Adrenal gland (tissue), 5 donors: ENCODE data around the gene TRABD.

Experiments
- POLR2A ChIP-seq, 2 donors: fragments of 450-650 bp; IDR thresholded peaks; one replicate each; pipeline ENCODE4 v1.6.1; 2017; ENCODE audit warnings: antibody characterized with exemption in 2 of 2, mild to moderate bottlenecking in 2 of 2, moderate library complexity in 1 of 2
- TF ChIP-seq, protein P1 (sequence below), 6 experiments: fragments of 450-650 bp in 4 of 6; fragments of 200-600 bp in 2 of 6; sonication (generic) in 1 of 6; IDR thresholded peaks; 1 replicate in 5 of 6; 2 replicates in 1 of 6; pipeline versions ENCODE4 v1.5.1 to v1.8.0; 2016 to 2021; ENCODE audit warnings: antibody characterized with exemption in 6 of 6, mild to moderate bottlenecking in 2 of 6, moderate library complexity in 1 of 6
- donor health status: DM: no; HTN: no; CAD: no.

DNA sequence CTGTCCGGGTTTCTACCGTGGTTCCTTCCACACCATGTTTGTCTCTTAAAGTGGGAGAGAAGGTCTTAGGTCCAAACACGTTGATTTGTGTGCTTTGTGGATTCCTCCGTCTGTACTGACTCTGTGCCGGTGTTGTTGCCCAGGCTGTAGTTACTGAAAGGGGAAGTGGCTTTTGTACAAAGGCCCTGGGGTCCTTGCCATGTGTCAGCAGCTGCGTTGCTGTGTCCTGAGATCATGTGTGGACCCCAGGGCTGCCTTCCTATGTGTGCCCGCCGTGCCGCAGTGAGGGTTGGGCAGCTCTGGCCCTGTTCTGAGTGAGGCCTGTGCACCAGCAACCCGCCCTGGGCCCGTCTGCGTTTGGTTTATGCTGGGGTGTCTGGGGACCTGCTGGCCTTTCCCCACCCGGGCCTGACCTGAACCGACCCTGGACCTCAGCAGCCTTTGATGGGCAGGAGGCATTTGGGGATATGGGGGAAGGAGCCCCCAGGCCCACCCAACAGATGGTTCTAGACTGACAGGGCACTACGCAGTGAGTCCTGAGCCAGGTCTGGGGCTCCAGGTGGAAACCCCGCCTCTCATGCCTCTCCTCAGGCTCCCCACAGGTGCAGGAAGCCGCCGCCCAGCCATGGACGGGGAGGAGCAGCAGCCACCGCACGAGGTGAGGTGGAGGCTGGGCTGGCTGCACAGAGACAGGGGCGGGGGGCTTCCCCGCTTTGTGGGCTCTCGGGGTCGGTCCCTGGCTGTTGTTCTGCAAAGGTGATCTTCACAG, 6.9 kb downstream of the TRABD start:
- TF ChIP-seq, protein P1, sequence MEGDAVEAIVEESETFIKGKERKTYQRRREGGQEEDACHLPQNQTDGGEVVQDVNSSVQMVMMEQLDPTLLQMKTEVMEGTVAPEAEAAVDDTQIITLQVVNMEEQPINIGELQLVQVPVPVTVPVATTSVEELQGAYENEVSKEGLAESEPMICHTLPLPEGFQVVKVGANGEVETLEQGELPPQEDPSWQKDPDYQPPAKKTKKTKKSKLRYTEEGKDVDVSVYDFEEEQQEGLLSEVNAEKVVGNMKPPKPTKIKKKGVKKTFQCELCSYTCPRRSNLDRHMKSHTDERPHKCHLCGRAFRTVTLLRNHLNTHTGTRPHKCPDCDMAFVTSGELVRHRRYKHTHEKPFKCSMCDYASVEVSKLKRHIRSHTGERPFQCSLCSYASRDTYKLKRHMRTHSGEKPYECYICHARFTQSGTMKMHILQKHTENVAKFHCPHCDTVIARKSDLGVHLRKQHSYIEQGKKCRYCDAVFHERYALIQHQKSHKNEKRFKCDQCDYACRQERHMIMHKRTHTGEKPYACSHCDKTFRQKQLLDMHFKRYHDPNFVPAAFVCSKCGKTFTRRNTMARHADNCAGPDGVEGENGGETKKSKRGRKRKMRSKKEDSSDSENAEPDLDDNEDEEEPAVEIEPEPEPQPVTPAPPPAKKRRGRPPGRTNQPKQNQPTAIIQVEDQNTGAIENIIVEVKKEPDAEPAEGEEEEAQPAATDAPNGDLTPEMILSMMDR (IDR thresholded peaks at IDR 0.05): no peak
- no peak for TF ChIP-seq POLR2A (IDR thresholded peaks at IDR 0.05)
